IPS DF 4.7 (cell line): Measurements from ENCODE around the gene DPP9.

Experiments
- DNase-seq: peaks from one replicate; pipeline ENCODE4 v3.0.0-alpha.2; 2013; ENCODE audit warnings: low spot score; ENCODE audit errors: extremely low read depth

Gene DPP9

GRCh38 chr19:4633140-4633967 lies 90.3 kb downstream of the DPP9 start:
- DNase-seq, result no peak
